K562 (cell line): Measurements from ENCODE around the gene GP1BB. TPM values are rescaled to one million over a fixed set of nuclear protein-coding genes. Genes with fewer than 3 reads are reported as not detected.

Experiments
- ATF7 ChIP-seq: fragments of 450-650 bp; IDR thresholded peaks from 2 replicates; pipeline ENCODE4 v1.7.1; 2014; ENCODE audit warnings: mild to moderate bottlenecking, moderate library complexity
- CREB1 ChIP-seq, 2 experiments: sonication (generic) in 1 of 2; formaldehyde crosslinking in 1 of 2; IDR thresholded peaks; 2 replicates each; pipeline versions ENCODE4 v1.6.1 to v1.8.0; 2012 to 2022; ENCODE audit warnings: inconsistent platforms in 1 of 2, mild to moderate bottlenecking in 1 of 2, missing genetic modification reagents in 1 of 2, moderate library complexity in 1 of 2
- CREB3 ChIP-seq: fragments of 450-650 bp; conservative IDR thresholded peaks from 2 replicates; pipeline ENCODE4 v1.6.1; 2016; ENCODE audit warnings: missing genetic modification characterization, low read depth, mild to moderate bottlenecking, missing compliant biosample characterization, moderate library complexity
- DACH1 ChIP-seq: fragments of 450-650 bp; IDR thresholded peaks from 2 replicates; pipeline ENCODE4 v1.6.1; 2018; ENCODE audit not compliant: partially characterized antibody
- E2F8 ChIP-seq: fragments of 450-650 bp; IDR thresholded peaks from 2 replicates; pipeline ENCODE4 v1.7.1; 2018; ENCODE audit warnings: mild to moderate bottlenecking, low read depth; ENCODE audit not compliant: partially characterized antibody
- ERF ChIP-seq: fragments of 450-650 bp; formaldehyde crosslinking; IDR thresholded peaks from 2 replicates; pipeline ENCODE4 v1.4.0; 2020; ENCODE audit warnings: mild to moderate bottlenecking, mixed read lengths
- ESRRA ChIP-seq: fragments of 450-650 bp; IDR thresholded peaks from 2 replicates; pipeline ENCODE4 v1.6.1; 2014; ENCODE audit warnings: low read depth, mild to moderate bottlenecking, moderate library complexity, borderline replicate concordance
- MECOM ChIP-seq: fragments of 250-450 bp; sonication (Bioruptor Pico); IDR thresholded peaks from 2 replicates; pipeline ENCODE4 v1.8.0; 2022; ENCODE audit warnings: inconsistent platforms
- PCBP2 ChIP-seq: fragments of 200-400 bp; formaldehyde crosslinking; IDR thresholded peaks from 2 replicates; pipeline ENCODE4 v1.6.1; 2018; ENCODE audit warnings: low read length, low read depth, mild to moderate bottlenecking, moderate library complexity; ENCODE audit not compliant: poor library complexity, severe bottlenecking
- PHF8 ChIP-seq: fragments of 200-600 bp; sonication (generic); IDR thresholded peaks from 2 replicates; pipeline ENCODE4 v1.6.1; 2012; ENCODE audit warnings: mixed run types, mild to moderate bottlenecking, inconsistent platforms, low read length, moderate library complexity, borderline replicate concordance
- SAFB ChIP-seq: fragments of 200-400 bp; formaldehyde crosslinking; IDR thresholded peaks from 2 replicates; pipeline ENCODE4 v1.6.1; 2017; ENCODE audit warnings: low read depth, low read length, borderline replicate concordance
- SAFB2 ChIP-seq: fragments of 200-400 bp; formaldehyde crosslinking; IDR thresholded peaks from 2 replicates; pipeline ENCODE4 v1.6.1; 2018; ENCODE audit warnings: borderline replicate concordance, low read length, low read depth, moderate library complexity; ENCODE audit not compliant: severe bottlenecking
- SIX5 ChIP-seq, 2 experiments: IDR thresholded peaks; 2 replicates each; pipeline ENCODE4 v1.6.1; 2011; ENCODE audit warnings: low read length in 2 of 2, borderline replicate concordance in 1 of 2, low read depth in 1 of 2, mild to moderate bottlenecking in 1 of 2, moderate library complexity in 1 of 2; ENCODE audit not compliant: insufficient read depth in 1 of 2
- SMARCA4 ChIP-seq: fragments of 450-650 bp; IDR thresholded peaks from 2 replicates; pipeline ENCODE4 v1.6.1; 2016
- SMARCB1 ChIP-seq: IDR thresholded peaks from 2 replicates; pipeline ENCODE4 v1.6.1; 2011; ENCODE audit warnings: improper control_type of control experiment, low read depth; ENCODE audit not compliant: insufficient read length
- SMARCC2 ChIP-seq: fragments of 450-650 bp; IDR thresholded peaks from 2 replicates; pipeline ENCODE4 v1.6.1; 2017; ENCODE audit warnings: antibody characterized with exemption, moderate library complexity, mild to moderate bottlenecking, low read depth
- TAF7 ChIP-seq: fragments of 450-650 bp; IDR thresholded peaks from 2 replicates; pipeline ENCODE4 v1.6.1; 2016; ENCODE audit warnings: missing genetic modification characterization, missing compliant biosample characterization
- TCF7 ChIP-seq: sonication (generic); IDR thresholded peaks from 2 replicates; pipeline ENCODE4 v1.6.1; 2016; ENCODE audit warnings: antibody characterized with exemption, borderline replicate concordance
- THRAP3 ChIP-seq: fragments of 450-650 bp; IDR thresholded peaks from 2 replicates; pipeline ENCODE4 v1.6.1; 2016; ENCODE audit warnings: mild to moderate bottlenecking, inconsistent platforms, borderline replicate concordance
- ZNF174 ChIP-seq: fragments of 250-450 bp; sonication (Bioruptor Pico); IDR thresholded peaks from 2 replicates; pipeline ENCODE4 v1.4.0; 2020; ENCODE audit warnings: mild to moderate bottlenecking
- ZNF583 ChIP-seq: fragments of 250-450 bp; sonication (Bioruptor Pico); IDR thresholded peaks from 2 replicates; pipeline ENCODE4 v1.4.0; 2020
- ZNF79 ChIP-seq: fragments of 250-450 bp; sonication (Bioruptor Pico); IDR thresholded peaks from 2 replicates; pipeline ENCODE4 v1.4.0; 2020; ENCODE audit warnings: low read depth, mild to moderate bottlenecking, moderate library complexity
- polyA plus RNA-seq, 8 experiments: library from polyadenylated mRNA; depleted of rRNA in 4 of 8; stranded (reverse) in 5 of 8; unstranded in 3 of 8; fragments of >200 nt; fragmentation: Nextera tagmentation in 2 of 8; fragmentation: Illumina TruSeq in 1 of 8; extraction: Ambion mirVana in 2 of 8; extraction: Trizol in 1 of 8; gene quantifications; 2 replicates each; pipeline versions ENCODE4 v1.2.1 to v1.2.3, GENCODE V29; 2011 to 2014; ENCODE audit warnings: inconsistent platforms in 1 of 8, missing spikeins in 1 of 8
- total RNA-seq, 7 experiments: library from RNA; depleted of rRNA in 6 of 7; stranded (reverse); fragments of >200 nt in 6 of 7; fragmentation: Illumina TruSeq in 2 of 7; extraction: Trizol in 2 of 7; gene quantifications; 2 replicates each; pipeline versions ENCODE4 v1.2.1 to v1.2.3, GENCODE V29; 2011 to 2021; ENCODE audit warnings: low replicate concordance in 1 of 7

Gene GP1BB
- total and polyA plus RNA-seq, 9 of the 15 experiments (the other 6 are each of a cell fraction or from before 2014, with no cell fraction given) = 0.69 to 162 (median 2.8) TPM

DNA sequence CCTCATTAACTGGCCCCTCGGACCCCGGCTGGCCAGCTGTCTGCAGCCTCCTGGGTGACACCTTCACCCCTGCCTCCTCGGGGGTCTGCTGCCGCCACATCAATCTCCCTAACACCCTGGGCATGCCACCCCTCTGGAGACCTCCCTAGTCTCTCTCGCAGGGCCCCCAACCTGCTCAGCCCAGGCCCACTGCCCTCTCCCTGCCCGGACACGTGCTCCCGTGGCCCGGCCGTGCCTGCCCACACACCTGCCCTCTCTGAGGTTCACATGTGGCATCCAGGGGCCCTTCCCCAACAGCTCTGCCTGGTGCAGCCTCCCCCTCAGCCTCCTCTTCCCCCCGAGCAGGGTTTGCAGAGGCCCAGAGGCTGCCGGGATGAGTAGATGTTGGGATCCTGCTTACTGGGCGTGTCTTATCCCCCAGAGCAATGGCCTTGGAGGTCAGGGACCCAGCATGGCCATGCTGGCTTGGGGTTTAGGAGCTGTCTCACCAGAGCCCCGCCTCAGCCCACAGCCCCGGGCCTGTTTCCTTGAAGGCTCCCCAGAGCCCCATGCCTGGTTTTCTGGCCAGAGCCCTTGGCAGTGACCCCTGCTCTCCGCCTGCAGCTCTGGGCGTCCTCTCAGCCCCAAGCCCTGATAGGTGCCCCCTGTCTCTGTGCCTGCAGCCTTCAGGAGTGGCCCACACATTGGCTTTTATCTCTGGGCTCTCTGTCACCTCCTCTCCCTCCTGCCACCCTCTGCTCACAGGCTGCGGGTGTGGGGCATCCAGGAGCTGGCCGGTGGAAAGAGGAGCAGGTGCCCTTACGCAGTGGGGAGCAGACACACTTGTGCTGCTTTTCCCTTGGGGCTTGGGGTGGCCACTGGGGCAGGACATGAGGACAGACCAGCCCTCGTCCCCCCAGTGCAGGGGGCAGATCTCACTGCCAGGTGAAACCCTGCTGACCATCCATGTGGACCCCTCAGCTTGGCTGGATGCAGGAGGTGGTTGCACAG, 34.7 kb upstream of the GP1BB start (continued):
- TF ChIP-seq E2F8 = no peak
- no peak for TF ChIP-seq SAFB
- TF ChIP-seq ESRRA = no peak
- TF ChIP-seq ERF = no peak
- TF ChIP-seq ZNF79 = no peak
- TF ChIP-seq THRAP3 = no peak
- TF ChIP-seq MECOM (CRISPR knock-in tag) = no peak
- TF ChIP-seq SAFB2 = no peak
- no peak for TF ChIP-seq PCBP2
- peak in 1 of 2 experiments; percentile 5; a peak in 1 of 4 replicates for TF ChIP-seq SIX5 (IDR thresholded peaks at IDR 0.05; ENCODE audit: borderline replicate concordance in 1 of 2, insufficient read depth in 1 of 2, low read depth in 1 of 2, low read length in 2 of 2)
- TF ChIP-seq CREB1 (IDR thresholded peaks at IDR 0.05) = no peak
- TF ChIP-seq CREB1 (CRISPR knock-in tag; IDR thresholded peaks at IDR 0.05) = no peak
- 0 out of 2 replicates have a peak, but pooled peaks have one; percentile 18 for TF ChIP-seq ZNF583 (CRISPR knock-in tag)
- TF ChIP-seq SMARCC2 = no peak
- no peak for TF ChIP-seq DACH1
- TF ChIP-seq TCF7 = no peak
- no peak for TF ChIP-seq SMARCB1
- no peak for TF ChIP-seq ZNF174 (CRISPR knock-in tag)
- TF ChIP-seq PHF8 = peak; percentile 12; the same call in 1 of the 2 replicates
- TF ChIP-seq TAF7 (tag) = no peak
- TF ChIP-seq CREB3 (tag) = no peak
- no peak for TF ChIP-seq ATF7
- no peak for TF ChIP-seq SMARCA4
